HepG2 (cell line): ENCODE measurements around the gene PFDN2. TPM values are rescaled to one million over a fixed set of nuclear protein-coding genes. Genes with fewer than 3 reads are reported as not detected.

Experiments used
- CBFB ChIP-seq: sonication (generic); formaldehyde crosslinking; IDR thresholded peaks from 2 replicates; pipeline ENCODE4 v1.4.0; 2020; ENCODE audit warnings: missing genetic modification reagents
- ETV5 ChIP-seq: IDR thresholded peaks from 2 replicates; pipeline ENCODE4 v1.6.1; 2018; ENCODE audit warnings: missing biosample characterization, missing genetic modification reagents, inconsistent platforms, borderline replicate concordance
- GRHL1 ChIP-seq: sonication (generic); formaldehyde crosslinking; conservative IDR thresholded peaks from 2 replicates; pipeline ENCODE4 v1.8.0; 2022; ENCODE audit warnings: missing genetic modification reagents
- KAT7 ChIP-seq: IDR thresholded peaks from 2 replicates; pipeline ENCODE4 v1.6.1; 2018; ENCODE audit warnings: borderline replicate concordance, missing compliant biosample characterization
- NFRKB ChIP-seq: fragments of 450-650 bp; IDR thresholded peaks from 2 replicates; pipeline ENCODE4 v1.6.1; 2017
- PAXIP1 ChIP-seq: sonication (generic); formaldehyde crosslinking; conservative IDR thresholded peaks from 2 replicates; pipeline ENCODE4 v1.4.0; 2020; ENCODE audit warnings: mild to moderate bottlenecking, missing genetic modification reagents, moderate library complexity
- PTBP1 ChIP-seq: fragments of 200-400 bp; formaldehyde crosslinking; IDR thresholded peaks from 2 replicates; pipeline ENCODE4 v1.6.1; 2018; ENCODE audit warnings: low read length, low read depth; ENCODE audit not compliant: poor library complexity, severe bottlenecking
- RAD51 ChIP-seq: fragments of 450-650 bp; IDR thresholded peaks from 2 replicates; pipeline ENCODE4 v1.6.1; 2016; ENCODE audit warnings: borderline replicate concordance
- SALL1 ChIP-seq: sonication (generic); formaldehyde crosslinking; IDR thresholded peaks from 2 replicates; pipeline ENCODE4 v1.8.0; 2022; ENCODE audit warnings: mild to moderate bottlenecking, missing genetic modification reagents
- TGIF2 ChIP-seq: IDR thresholded peaks from 2 replicates; pipeline ENCODE4 v1.6.1; 2016; ENCODE audit warnings: control low read depth, missing compliant biosample characterization
- THAP9 ChIP-seq: sonication (generic); formaldehyde crosslinking; IDR thresholded peaks from 2 replicates; pipeline ENCODE4; 2020; ENCODE audit warnings: missing genetic modification reagents, mild to moderate bottlenecking, borderline replicate concordance
- TMF1 ChIP-seq: sonication (generic); formaldehyde crosslinking; IDR thresholded peaks from 2 replicates; pipeline ENCODE4 v1.8.1; 2022; ENCODE audit warnings: low read depth, missing genetic modification reagents
- ZEB1 ChIP-seq: IDR thresholded peaks from 2 replicates; pipeline ENCODE4 v1.6.1; 2012; ENCODE audit warnings: mild to moderate bottlenecking, low read depth, inconsistent platforms; ENCODE audit not compliant: insufficient replicate concordance
- ZNF547 ChIP-seq: sonication (generic); formaldehyde crosslinking; IDR thresholded peaks from 2 replicates; pipeline ENCODE4 v1.5.1; 2020; ENCODE audit warnings: mild to moderate bottlenecking, missing genetic modification reagents
- ZNF768 ChIP-seq: sonication (generic); formaldehyde crosslinking; IDR thresholded peaks from 2 replicates; pipeline ENCODE4 v1.4.0; 2020; ENCODE audit warnings: missing genetic modification reagents
- ZNF788 ChIP-seq: sonication (generic); formaldehyde crosslinking; IDR thresholded peaks from 2 replicates; pipeline ENCODE4 v1.5.0; 2020; ENCODE audit warnings: mild to moderate bottlenecking, missing genetic modification reagents, borderline replicate concordance
- ZSCAN12 ChIP-seq: sonication (generic); formaldehyde crosslinking; IDR thresholded peaks from 2 replicates; pipeline ENCODE4 v1.9.0; 2021; ENCODE audit warnings: mild to moderate bottlenecking, missing genetic modification reagents
- polyA plus RNA-seq, 8 experiments: library from polyadenylated mRNA; depleted of rRNA in 3 of 8; stranded (reverse) in 7 of 8; unstranded in 1 of 8; fragments of >200 nt; fragmentation: Illumina TruSeq in 4 of 8; extraction: Trizol in 4 of 8; gene quantifications; 2 replicates each; pipeline versions ENCODE4 v1.2.1 to v1.2.3, GENCODE V29; 2011 to 2016; ENCODE audit warnings: low read depth in 4 of 8, missing spikeins in 1 of 8, mixed read lengths in 1 of 8; ENCODE audit not compliant: insufficient read depth in 1 of 8
- total RNA-seq, 5 experiments: library from RNA; depleted of rRNA; stranded (reverse); fragments of >200 nt; fragmentation: Illumina TruSeq; extraction: Trizol; gene quantifications; 2 replicates each; pipeline ENCODE4 v1.2.3, GENCODE V29; 2016; ENCODE audit warnings: low read depth in 1 of 5
- TF ChIP-seq, protein P1 (sequence below): sonication (generic); formaldehyde crosslinking; IDR thresholded peaks from 2 replicates; pipeline ENCODE4 v1.8.1; 2023; ENCODE audit warnings: missing genetic modification reagents, inconsistent platforms, borderline replicate concordance
- TF ChIP-seq, protein P2 (sequence below): sonication (generic); formaldehyde crosslinking; IDR thresholded peaks from 2 replicates; pipeline ENCODE4 v1.4.0; 2020; ENCODE audit warnings: mild to moderate bottlenecking, missing genetic modification reagents

Gene PFDN2
- total and polyA plus RNA-seq, 2 of the 13 experiments (the other 11 are each of a cell fraction or from before 2014, with no cell fraction given) = 62.6 to 63.6 TPM

DNA sequence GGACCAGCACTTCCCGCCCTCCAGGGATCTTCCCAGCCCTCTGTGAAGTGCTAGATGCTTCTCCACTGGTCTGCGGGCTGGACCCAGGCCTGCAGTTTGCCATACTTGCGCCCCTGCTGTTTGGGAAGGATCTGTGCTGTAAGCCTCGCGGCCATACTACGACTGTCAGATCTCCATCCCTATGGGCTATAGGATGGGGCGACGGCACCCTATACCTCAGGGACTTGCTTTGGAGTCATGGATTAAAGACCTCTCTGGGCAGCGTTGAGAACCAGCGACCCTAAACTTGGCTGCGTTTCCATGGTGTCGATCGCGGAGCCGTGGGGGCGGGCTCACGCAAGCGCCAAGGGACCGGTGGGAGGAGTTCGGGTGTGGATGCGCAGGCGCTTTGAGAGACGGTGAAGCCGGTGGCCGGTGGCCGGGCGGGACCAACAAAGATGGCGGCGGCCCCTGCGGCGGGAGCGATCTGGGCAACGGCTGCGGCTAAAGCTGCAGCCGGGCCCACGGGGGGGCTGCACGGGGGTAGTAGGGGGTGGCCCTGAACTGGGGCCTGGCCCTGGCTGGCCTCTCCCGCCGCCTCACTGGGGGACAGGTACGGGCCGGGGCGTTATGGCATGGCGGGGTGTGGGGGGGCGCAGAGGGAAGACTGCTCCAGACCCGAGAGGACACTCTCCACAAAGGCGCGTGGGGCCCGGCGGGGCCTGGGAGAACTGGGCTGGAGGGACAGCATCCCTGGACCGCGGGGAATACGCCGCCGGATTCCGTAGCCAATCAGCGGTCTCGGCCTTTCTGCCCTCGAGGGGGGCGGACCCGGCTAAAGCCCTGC is 41.5 kb upstream of the PFDN2 start, which contains the start of gene USP21 (continued):
- TF ChIP-seq ZSCAN12 (no peak), PAXIP1 (CRISPR knock-in tag) (peak; percentile 26; the same call in 1 of the 2 replicates), GRHL1 (CRISPR knock-in tag) (no peak), NFRKB (peak; percentile 72), SALL1 (CRISPR knock-in tag) (peak; percentile 55; the same call in 1 of the 2 replicates), RAD51 (no peak), PTBP1 (no peak), TGIF2 (no peak), TMF1 (CRISPR knock-in tag) (no peak), ZNF768 (CRISPR knock-in tag) (no peak), ETV5 (CRISPR knock-in tag) (no peak), KAT7 (CRISPR knock-in tag) (no peak), THAP9 (CRISPR knock-in tag) (peak; percentile 100), CBFB (no peak), ZNF788 (CRISPR knock-in tag) (peak; percentile 50; the same call in 1 of the 2 replicates), ZEB1 (no peak), ZNF547 (CRISPR knock-in tag) (0 out of 2 replicates have a peak, but pooled peaks have one; percentile 46)
- TF ChIP-seq, protein P1, sequence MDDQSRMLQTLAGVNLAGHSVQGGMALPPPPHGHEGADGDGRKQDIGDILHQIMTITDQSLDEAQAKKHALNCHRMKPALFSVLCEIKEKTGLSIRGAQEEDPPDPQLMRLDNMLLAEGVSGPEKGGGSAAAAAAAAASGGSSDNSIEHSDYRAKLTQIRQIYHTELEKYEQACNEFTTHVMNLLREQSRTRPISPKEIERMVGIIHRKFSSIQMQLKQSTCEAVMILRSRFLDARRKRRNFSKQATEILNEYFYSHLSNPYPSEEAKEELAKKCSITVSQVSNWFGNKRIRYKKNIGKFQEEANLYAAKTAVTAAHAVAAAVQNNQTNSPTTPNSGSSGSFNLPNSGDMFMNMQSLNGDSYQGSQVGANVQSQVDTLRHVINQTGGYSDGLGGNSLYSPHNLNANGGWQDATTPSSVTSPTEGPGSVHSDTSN = no peak
- TF ChIP-seq, protein P2, sequence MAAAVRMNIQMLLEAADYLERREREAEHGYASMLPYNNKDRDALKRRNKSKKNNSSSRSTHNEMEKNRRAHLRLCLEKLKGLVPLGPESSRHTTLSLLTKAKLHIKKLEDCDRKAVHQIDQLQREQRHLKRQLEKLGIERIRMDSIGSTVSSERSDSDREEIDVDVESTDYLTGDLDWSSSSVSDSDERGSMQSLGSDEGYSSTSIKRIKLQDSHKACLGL (CRISPR knock-in tag) = peak; percentile 54
